WERI-Rb-1 (cell line): ENCODE data around the gene CALD1.

Experiments used
- DNase-seq: peaks from one replicate; pipeline ENCODE4 v3.0.0-alpha.2; 2020
- H3K27ac ChIP-seq: fragments of 250-450 bp; sonication (Bioruptor Pico); 2 replicates; pipeline ENCODE4 v1.5.1; 2020; ENCODE audit warnings: mild to moderate bottlenecking, moderate library complexity
- H3K27me3 ChIP-seq: fragments of 250-450 bp; sonication (Bioruptor Pico); 2 replicates; pipeline ENCODE4 v1.5.1; 2021; ENCODE audit warnings: mild to moderate bottlenecking, low read depth, moderate library complexity; ENCODE audit not compliant: insufficient read depth, severe bottlenecking
- H3K36me3 ChIP-seq: fragments of 250-450 bp; sonication (Bioruptor Pico); 2 replicates; pipeline ENCODE4 v1.5.1; 2020; ENCODE audit warnings: mild to moderate bottlenecking, moderate library complexity
- H3K4me3 ChIP-seq: 2 replicates; pipeline ENCODE4 v1.5.1; 2011; ENCODE audit warnings: low read depth, mild to moderate bottlenecking, control low read depth, low read length
- H3K9me3 ChIP-seq: fragments of 250-450 bp; sonication (Bioruptor Pico); 2 replicates; pipeline ENCODE4 v1.5.1; 2021; ENCODE audit warnings: mild to moderate bottlenecking, moderate library complexity; ENCODE audit not compliant: severe bottlenecking
- CTCF ChIP-seq: IDR thresholded peaks from 2 replicates; pipeline ENCODE4 v1.5.1; 2011; ENCODE audit warnings: low read depth, mild to moderate bottlenecking, control low read depth, inconsistent platforms, low read length

The CALD1 gene

GRCh38 chr7:134941185-134941900 is 161.9 kb downstream of the CALD1 start:
- Histone ChIP-seq H3K4me3 (no peak overlapping the region), H3K9me3 (no peaks in the 10 kb centered on the region), H3K27me3 (no peaks in the 10 kb centered on the region), H3K27ac (no peak overlapping the region), H3K36me3 (no peaks in the 10 kb centered on the region)
- no peak for DNase-seq
- no peak for TF ChIP-seq CTCF

GRCh38 chr7:134941952-134942351 is 162.5 kb downstream of the CALD1 start:
- no peak overlapping the region for H3K27ac ChIP-seq
- H3K36me3 ChIP-seq: no peaks in the 10 kb centered on the region

GRCh38 chr7:134942690-134943466 is 163.4 kb downstream of the CALD1 start:
- TF ChIP-seq CTCF: no peak
- no peaks in the 10 kb centered on the region for H3K36me3 ChIP-seq
- H3K27me3 ChIP-seq: no peaks in the 10 kb centered on the region
- no peak overlapping the region for H3K4me3 ChIP-seq
- DNase-seq: no peak
- H3K9me3 ChIP-seq: no peaks in the 10 kb centered on the region
- no peak overlapping the region for H3K27ac ChIP-seq

More at GRCh38 chr7:134941952-134942351, 162.5 kb downstream of the CALD1 start:
- H3K4me3 ChIP-seq: no peak overlapping the region
- no peak for TF ChIP-seq CTCF
- no peaks in the 10 kb centered on the region for H3K9me3 ChIP-seq
- H3K27me3 ChIP-seq: no peaks in the 10 kb centered on the region
- no peak for DNase-seq

- H3K4me3 ChIP-seq: no peak overlapping the region
- TF ChIP-seq CTCF: peak; percentile 46
- no peaks in the 10 kb centered on the region for H3K9me3 ChIP-seq
- H3K36me3 ChIP-seq: no peaks in the 10 kb centered on the region
- no peak for DNase-seq
- H3K27me3 ChIP-seq: no peaks in the 10 kb centered on the region
- H3K27ac ChIP-seq: no peak overlapping the region
These were observed 164.5 kb downstream of the CALD1 start for GRCh38 chr7:134943785-134944400.

GRCh38 chr7:134945691-134946090 is 166.3 kb downstream of the CALD1 start:
- Histone ChIP-seq H3K36me3 (peaks cover 7% of the 10 kb centered on the region), H3K27me3 (no peaks in the 10 kb centered on the region), H3K4me3 (no peak overlapping the region), H3K9me3 (no peaks in the 10 kb centered on the region), H3K27ac (no peak overlapping the region)
- TF ChIP-seq CTCF: no peak
- DNase-seq: peak; percentile 53
